RWPE1 (cell line): ENCODE results near the gene SNX32.

Source experiments
- CTCF ChIA-PET: fragments of 350-600 bp; sonication (Branson Sonifier 250); formaldehyde crosslinking; extraction: SDS; loops from one replicate; lab custom pipeline; 2021; lab: Yijun Ruan, JAX
- POLR2A ChIA-PET: fragments of 400-600 bp; formaldehyde crosslinking; extraction: SDS; loops from one replicate; lab custom pipeline; 2020; ENCODE audit warnings: antibody characterized with exemption; ENCODE audit not compliant: low non-redundant PET; lab: Yijun Ruan, JAX
- DNase-seq: peaks from one replicate; pipeline ENCODE4 v3.0.0; 2012; ENCODE audit warnings: low spot score
- H3K27ac ChIP-seq: fragments of 450-650 bp; 2 replicates; pipeline ENCODE4 v1.5.1; 2017
- TF ChIP-seq, protein P1 (sequence below): fragments of 450-650 bp; conservative IDR thresholded peaks from 2 replicates; pipeline ENCODE4 v1.5.1; 2017; ENCODE audit warnings: low read depth, mild to moderate bottlenecking

SNX32 gene

GRCh38 chr11:65808744-65809341, 24.9 kb upstream of the SNX32 start:
- no peak for DNase-seq
- CTCF ChIA-PET = interaction anchor here (0.5 to 0.7 kb wide), 2 partner anchors 39 to 97 kb away, joined by 3 to 5 read pairs; partner anchors contain the start of gene KAT5
- no peak overlapping the region for H3K27ac ChIP-seq
- POLR2A ChIA-PET = interaction anchor here (0.6 kb wide), 1 partner anchor 113 kb away, joined by 4 read pairs; no protein-coding TSS in a partner anchor
- TF ChIP-seq, protein P1, sequence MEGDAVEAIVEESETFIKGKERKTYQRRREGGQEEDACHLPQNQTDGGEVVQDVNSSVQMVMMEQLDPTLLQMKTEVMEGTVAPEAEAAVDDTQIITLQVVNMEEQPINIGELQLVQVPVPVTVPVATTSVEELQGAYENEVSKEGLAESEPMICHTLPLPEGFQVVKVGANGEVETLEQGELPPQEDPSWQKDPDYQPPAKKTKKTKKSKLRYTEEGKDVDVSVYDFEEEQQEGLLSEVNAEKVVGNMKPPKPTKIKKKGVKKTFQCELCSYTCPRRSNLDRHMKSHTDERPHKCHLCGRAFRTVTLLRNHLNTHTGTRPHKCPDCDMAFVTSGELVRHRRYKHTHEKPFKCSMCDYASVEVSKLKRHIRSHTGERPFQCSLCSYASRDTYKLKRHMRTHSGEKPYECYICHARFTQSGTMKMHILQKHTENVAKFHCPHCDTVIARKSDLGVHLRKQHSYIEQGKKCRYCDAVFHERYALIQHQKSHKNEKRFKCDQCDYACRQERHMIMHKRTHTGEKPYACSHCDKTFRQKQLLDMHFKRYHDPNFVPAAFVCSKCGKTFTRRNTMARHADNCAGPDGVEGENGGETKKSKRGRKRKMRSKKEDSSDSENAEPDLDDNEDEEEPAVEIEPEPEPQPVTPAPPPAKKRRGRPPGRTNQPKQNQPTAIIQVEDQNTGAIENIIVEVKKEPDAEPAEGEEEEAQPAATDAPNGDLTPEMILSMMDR = no peak

DNA sequence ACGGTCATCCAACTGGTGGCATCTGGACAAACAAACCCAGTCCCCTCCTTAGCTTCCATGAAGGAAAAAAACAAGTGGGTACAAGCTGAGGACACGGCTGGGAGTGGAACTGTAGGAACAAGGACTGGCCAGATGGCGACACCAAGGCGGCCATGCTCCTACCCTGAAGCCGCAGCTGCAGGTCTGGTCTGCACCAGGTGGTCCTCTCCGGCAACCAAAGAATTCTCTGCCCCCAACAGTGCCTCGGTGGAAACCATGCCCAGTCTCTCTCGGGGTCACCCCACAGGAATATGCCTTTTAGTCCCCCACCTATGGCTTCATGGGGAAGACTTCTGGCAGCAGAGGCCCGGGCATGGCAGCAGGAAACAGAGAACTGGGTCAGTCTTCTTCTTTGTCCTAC, 24.3 kb upstream of the SNX32 start:
- DNase-seq = no peak
- H3K27ac ChIP-seq = no peak overlapping the region
- CTCF ChIA-PET = no interaction called here
- POLR2A ChIA-PET = no interaction called here
- TF ChIP-seq, protein P1 = no peak

DNA sequence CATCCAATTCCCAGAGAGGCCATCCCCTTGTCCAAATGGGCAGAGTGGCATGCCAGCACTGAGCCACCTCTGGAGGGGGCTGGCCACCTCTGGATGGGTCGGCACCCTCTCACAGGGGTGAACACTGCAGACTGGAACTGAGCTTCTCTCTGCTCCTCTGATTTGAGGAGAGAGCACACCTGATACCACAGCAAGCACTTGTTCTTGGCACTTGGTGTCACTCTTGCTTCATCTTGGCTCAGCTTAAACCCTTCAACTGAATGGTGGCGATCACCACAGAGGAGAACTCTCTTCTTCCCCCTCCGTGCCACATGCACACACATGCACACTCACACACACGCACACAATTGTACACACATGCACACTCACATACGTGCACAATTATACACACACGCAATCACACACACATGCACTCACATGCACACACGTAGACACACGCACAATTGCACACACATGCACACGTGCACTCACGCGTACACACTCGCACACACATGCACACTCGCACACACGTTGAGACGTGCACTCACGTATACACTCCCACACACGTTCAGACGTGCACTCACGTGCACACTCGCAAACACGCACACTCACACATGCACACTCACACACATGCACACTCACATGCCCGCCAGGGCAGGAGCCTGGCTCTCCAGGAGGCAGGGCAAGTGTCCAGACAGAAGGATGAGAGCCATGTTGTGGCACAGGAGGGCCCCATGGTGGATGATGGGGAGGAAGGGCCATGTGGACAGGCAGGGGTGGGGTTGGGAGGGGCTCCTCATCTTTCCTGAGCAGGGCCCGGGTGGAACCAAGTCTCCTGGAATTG, 23.5 kb upstream of the SNX32 start:
- DNase-seq = no peak
- ChIA-PET CTCF (no interaction called here), POLR2A (interaction anchor here (0.6 kb wide), 1 partner anchor 9 kb away, joined by 3 read pairs; no protein-coding TSS in a partner anchor)
- TF ChIP-seq, protein P1 = no peak
- H3K27ac ChIP-seq = no peak overlapping the region

GRCh38 chr11:65811764-65812475, 21.8 kb upstream of the SNX32 start:
- no peak for DNase-seq
- TF ChIP-seq, protein P1 = no peak
- H3K27ac ChIP-seq = no peak overlapping the region
- ChIA-PET CTCF (no interaction called here), POLR2A (no interaction called here)

GRCh38 chr11:65814131-65814985, 19.4 kb upstream of the SNX32 start:
- ChIA-PET CTCF (no interaction called here), POLR2A (interaction anchor here (0.8 to 1.1 kb wide), 2 partner anchors 28 to 69 kb away, joined by 3 to 4 read pairs; partner anchors contain the start of gene OVOL1)
- TF ChIP-seq, protein P1 = no peak
- DNase-seq = no peak
- H3K27ac ChIP-seq = no peak overlapping the region
